Measurements from ENCODE around the gene GIMAP2. TPM values are rescaled to one million over a fixed set of nuclear protein-coding genes. Genes with fewer than 3 reads are reported as not detected.

Gene GIMAP2
- total RNA-seq, 1 experiment from 2014 or later: not detected

GRCh38 chr7:150665089-150665748, 20.3 kb upstream of the GIMAP2 start:
- no peak overlapping the region for H2AK5ac ChIP-seq (ENCODE audit: insufficient read length, low read length)
- no peak overlapping the region for H2BK20ac ChIP-seq (ENCODE audit: low read depth, low read length, poor library complexity, severe bottlenecking)
- H2BK12ac ChIP-seq (ENCODE audit: insufficient read length, low read depth, low read length): no peak overlapping the region
- no peak overlapping the region; the same call in 1 of the 2 replicates for H3K14ac ChIP-seq (ENCODE audit: insufficient read depth, low read length)
- peaks cover 9 to 10% of the 10 kb centered on the region in 2 experiments; a peak in 3 of 5 replicates for H3K9me3 Mint-ChIP-seq
- no peak overlapping the region for H2BK15ac ChIP-seq (ENCODE audit: low read depth, low read length)
- no peak overlapping the region for H4K8ac ChIP-seq (replicated peaks; ENCODE audit: insufficient read length, low read depth, low read length)
- no peak overlapping the region for H4K5ac ChIP-seq (ENCODE audit: insufficient read length, low read depth, low read length)
- no peak for DNase-seq
- no peak overlapping the region for H3K4ac ChIP-seq (ENCODE audit: low read depth, low read length)
- peaks cover 60% of the 10 kb centered on the region for H3K27me3 Mint-ChIP-seq (ENCODE audit: low read depth)
- H3K79me1 ChIP-seq (ENCODE audit: insufficient read depth, low read depth, low read length, poor library complexity, severe bottlenecking): no peaks in the 10 kb centered on the region
- no peak overlapping the region for H3K27ac Mint-ChIP-seq
- no peak overlapping the region for H3K23ac ChIP-seq (ENCODE audit: insufficient read length, low read depth, low read length)
- H3T11ph ChIP-seq (ENCODE audit: low read length): no peak overlapping the region
- H3K27ac ChIP-seq (ENCODE audit: insufficient read length, low read depth, low read length): no peak overlapping the region
- no peak overlapping the region for H3K4me2 ChIP-seq (ENCODE audit: insufficient read depth, insufficient read length, low read length)
- H3K23me2 ChIP-seq (ENCODE audit: insufficient read length, low read depth, low read length, poor library complexity, severe bottlenecking): no peaks in the 10 kb centered on the region
- H4K20me1 ChIP-seq (ENCODE audit: control insufficient read depth, insufficient read depth, insufficient read length): no peaks in the 10 kb centered on the region
- no peak overlapping the region for H3K4me3 Mint-ChIP-seq
- no peak overlapping the region for H2AFZ ChIP-seq (ENCODE audit: low read length)
- no peaks in the 10 kb centered on the region; a peak in 2 of 7 replicates for H3K36me3 Mint-ChIP-seq (ENCODE audit: insufficient read depth in 1 of 3, low read depth in 3 of 3)
- H3K9me3 ChIP-seq (ENCODE audit: control insufficient read depth, low read depth, low read length): peaks cover 5% of the 10 kb centered on the region
- H3K4me1 ChIP-seq (ENCODE audit: insufficient read depth, low read length): no peaks in the 10 kb centered on the region
- no CpG with 5 or more reads among the region's 9 CpGs for WGBS (ENCODE audit: extremely low coverage, insufficient read length, low lambda C conversion rate)
- no peaks in the 10 kb centered on the region for H3K79me2 ChIP-seq (ENCODE audit: insufficient read depth, low read length)
- no peaks in the 10 kb centered on the region for H3K27me3 ChIP-seq (ENCODE audit: insufficient read depth, low read length)
- no peak overlapping the region for H3K9ac ChIP-seq (ENCODE audit: extremely low read depth, insufficient read length, low read length)
- peak overlapping the region; percentile 25 for H3K18ac ChIP-seq (ENCODE audit: insufficient read length, low read depth, low read length)
- H4K91ac ChIP-seq (ENCODE audit: insufficient read length, low read depth, low read length): no peak overlapping the region
- no peak overlapping the region for H2BK120ac ChIP-seq (ENCODE audit: low read depth, low read length, poor library complexity, severe bottlenecking)
- TF ChIP-seq CTCF (conservative IDR thresholded peaks at IDR 0.05): no peak
- H3K4me1 Mint-ChIP-seq: no peaks in the 10 kb centered on the region
- no peak overlapping the region for H3K56ac ChIP-seq (ENCODE audit: insufficient read length, low read depth, low read length)
- H2BK5ac ChIP-seq (ENCODE audit: insufficient read length, low read length): no peak overlapping the region
